OCI-LY7 (cell line): ENCODE data around the gene KRT33A. TPM values are rescaled to one million over a fixed set of nuclear protein-coding genes. Genes with fewer than 3 reads are reported as not detected.

ENCODE experiments used
- BruUV-seq: library from RNA; stranded (reverse); fragments of 400-500 nt; replicated peaks from 2 replicates; lab custom pipeline; 2021; lab: Mats Ljungman, UMichigan
- CTCF ChIA-PET: fragments of 300-600 bp; sonication (Branson Sonifier 250); formaldehyde crosslinking; loops from one replicate; lab custom pipeline; 2022; ENCODE audit warnings: antibody characterized with exemption; ENCODE audit not compliant: unreplicated experiment; lab: Charles Lee
- POLR2A ChIA-PET: fragments of 300-600 bp; sonication (Branson Sonifier 250); formaldehyde crosslinking; loops from one replicate; lab custom pipeline; 2022; ENCODE audit warnings: antibody characterized with exemption; lab: Charles Lee
- DNase-seq: peaks from one replicate; pipeline ENCODE4 v3.0.0-alpha.2; 2015; ENCODE audit warnings: low spot score
- H2AFZ ChIP-seq: fragments of 200-600 bp; sonication (generic), shearing (Covaris generic); 2 replicates; pipeline ENCODE4 v1.6.1; 2014; ENCODE audit warnings: mild to moderate bottlenecking, antibody characterized with exemption, low read length, moderate library complexity
- H3K27ac ChIP-seq: fragments of 200-600 bp; sonication (generic); 2 replicates; pipeline ENCODE4 v1.5.1; 2014; ENCODE audit warnings: mixed run types, low read depth, mild to moderate bottlenecking, moderate library complexity, low read length, inconsistent platforms; ENCODE audit not compliant: poor library complexity, severe bottlenecking
- H3K36me3 ChIP-seq: fragments of 200-600 bp; sonication (generic); 2 replicates; pipeline ENCODE4 v1.6.1; 2014; ENCODE audit warnings: mild to moderate bottlenecking, antibody characterized with exemption, low read length, moderate library complexity, mixed read lengths; ENCODE audit not compliant: insufficient read depth
- H3K4me1 ChIP-seq: fragments of 200-600 bp; sonication (generic); 2 replicates; pipeline ENCODE4 v1.5.1; 2014; ENCODE audit warnings: mild to moderate bottlenecking, low read length; ENCODE audit not compliant: insufficient read depth, poor library complexity, severe bottlenecking
- H3K4me2 ChIP-seq: fragments of 200-600 bp; sonication (generic); 2 replicates; pipeline ENCODE4 v1.6.1; 2014; ENCODE audit warnings: mild to moderate bottlenecking, low read length
- H3K4me3 ChIP-seq: fragments of 200-600 bp; sonication (generic); 2 replicates; pipeline ENCODE4 v1.5.1; 2014; ENCODE audit warnings: mild to moderate bottlenecking, low read depth, low read length; ENCODE audit not compliant: poor library complexity, severe bottlenecking
- H3K79me2 ChIP-seq: fragments of 200-600 bp; sonication (generic); 2 replicates; pipeline ENCODE4 v1.6.1; 2016; ENCODE audit warnings: low read depth, mild to moderate bottlenecking, low read length, moderate library complexity, mixed read lengths; ENCODE audit not compliant: insufficient read depth
- H3K9me2 ChIP-seq: fragments of 200-600 bp; sonication (generic); 2 replicates; pipeline ENCODE4 v1.6.1; 2016; ENCODE audit warnings: mild to moderate bottlenecking, low read length, mixed read lengths; ENCODE audit not compliant: insufficient read depth
- H3K9me3 ChIP-seq: fragments of 200-600 bp; sonication (generic); 2 replicates; pipeline ENCODE4 v1.6.1; 2014; ENCODE audit warnings: mild to moderate bottlenecking, mixed run types, low read length, mixed read lengths
- H4K20me1 ChIP-seq: fragments of 200-600 bp; sonication (generic); 2 replicates; pipeline ENCODE4 v1.6.1; 2014; ENCODE audit warnings: mild to moderate bottlenecking, antibody characterized with exemption, low read length, moderate library complexity, mixed read lengths; ENCODE audit not compliant: insufficient read depth
- CTCF ChIP-seq: fragments of 200-600 bp; sonication (generic); conservative IDR thresholded peaks from 2 replicates; pipeline ENCODE4 v1.5.1; 2014; ENCODE audit warnings: mild to moderate bottlenecking, antibody characterized with exemption, low read length, moderate library complexity, mixed read lengths
- EZH2phosphoT487 ChIP-seq: fragments of 200-600 bp; sonication (generic); IDR thresholded peaks from 2 replicates; pipeline ENCODE4 v1.6.1; 2018; ENCODE audit warnings: low read depth, borderline replicate concordance, mild to moderate bottlenecking, mixed run types, antibody characterized with exemption, low read length, moderate library complexity, mixed read lengths
- intact Hi-C: fragments of 100-400 bp; cut with micrococcal nuclease; formaldehyde crosslinking; loops from one replicate; pipeline ENCODE4 v1.10.0; 2022; ENCODE audit not compliant: unreplicated experiment
- total RNA-seq, 2 experiments: library from RNA; depleted of rRNA in 1 of 2; stranded (reverse); fragments of >200 nt in 1 of 2; shearing (Covaris generic) in 1 of 2; gene quantifications; 2 replicates each; pipeline ENCODE4 v1.2.3, GENCODE V29; 2014 to 2022

Gene KRT33A
- total RNA-seq, 2 experiments from 2014 or later: not detected

- no peak overlapping the region for H3K4me3 ChIP-seq
- intact Hi-C loops: no loop called here
- no peak for DNase-seq
- TF ChIP-seq CTCF: no peak
- TF ChIP-seq EZH2phosphoT487: no peak
- no peaks in the 10 kb centered on the region for H3K9me3 ChIP-seq
- H3K4me2 ChIP-seq: no peak overlapping the region
- no peaks in the 10 kb centered on the region for H3K36me3 ChIP-seq
- no peaks in the 10 kb centered on the region for H3K79me2 ChIP-seq
- H3K27ac ChIP-seq: no peak overlapping the region
- no peaks in the 10 kb centered on the region for H3K9me2 ChIP-seq
- POLR2A ChIA-PET: no interaction called here
- no peaks in the 10 kb centered on the region for H3K4me1 ChIP-seq
- no peak overlapping the region for H2AFZ ChIP-seq
- no peaks in the 10 kb centered on the region for H4K20me1 ChIP-seq
- CTCF ChIA-PET: no interaction called here
- no TSS peak for BruUV-seq
Observed at GRCh38 chr17:41369023-41369422, 18.4 kb upstream of the KRT33A start.

- no peaks in the 10 kb centered on the region for H3K36me3 ChIP-seq
- H2AFZ ChIP-seq: no peak overlapping the region
- no peak overlapping the region for H3K4me3 ChIP-seq
- H3K4me1 ChIP-seq: no peaks in the 10 kb centered on the region
- H3K9me3 ChIP-seq: no peaks in the 10 kb centered on the region
- H3K27ac ChIP-seq: no peak overlapping the region
- intact Hi-C loops: no loop called here
- TF ChIP-seq CTCF (no peak), EZH2phosphoT487 (no peak)
- ChIA-PET POLR2A (interaction anchor here (0.8 kb wide), 1 partner anchor 23 kb away, joined by 3 read pairs; no protein-coding TSS in a partner anchor), CTCF (no interaction called here)
- no peaks in the 10 kb centered on the region for H3K79me2 ChIP-seq
- no peaks in the 10 kb centered on the region for H3K9me2 ChIP-seq
- H3K4me2 ChIP-seq: no peak overlapping the region
- no peak for DNase-seq
- H4K20me1 ChIP-seq: no peaks in the 10 kb centered on the region
- no TSS peak for BruUV-seq
Observed at GRCh38 chr17:41367426-41368075, 16.9 kb upstream of the KRT33A start.

GRCh38 chr17:41366070-41366469 lies 15.4 kb upstream of the KRT33A start:
- TF ChIP-seq CTCF: no peak
- TF ChIP-seq EZH2phosphoT487: no peak
- H3K36me3 ChIP-seq: no peaks in the 10 kb centered on the region
- no peaks in the 10 kb centered on the region for H4K20me1 ChIP-seq
- H2AFZ ChIP-seq: no peak overlapping the region
- no peaks in the 10 kb centered on the region for H3K79me2 ChIP-seq
- BruUV-seq: no TSS peak
- no peak for DNase-seq
- ChIA-PET CTCF (no interaction called here), POLR2A (no interaction called here)
- intact Hi-C loops: no loop called here
- no peak overlapping the region for H3K27ac ChIP-seq
- H3K4me2 ChIP-seq: no peak overlapping the region
- H3K9me3 ChIP-seq: no peaks in the 10 kb centered on the region
- H3K4me3 ChIP-seq: no peak overlapping the region
- H3K9me2 ChIP-seq: no peaks in the 10 kb centered on the region
- H3K4me1 ChIP-seq: no peaks in the 10 kb centered on the region
